CD4-positive, CD25-positive, alpha-beta regulatory T cell (primary cell): ENCODE results near the gene DHX34. TPM values are rescaled to one million over a fixed set of nuclear protein-coding genes. Genes with fewer than 3 reads are reported as not detected.

Experiments used
- ATAC-seq, 2 donors: fragments of 150-1000 bp; cut with Tn5 transposase; one replicate each; pipeline ENCODE4 v1.10.0; 2021; ENCODE audit warnings: low read depth in 2 of 2, moderate number of reproducible peaks in 2 of 2, moderate library complexity in 1 of 2
- DNase-seq, 3 donors: peaks; one replicate each; pipeline versions ENCODE4 v3.0.0 to v3.0.0-alpha.2; 2012 to 2022; ENCODE audit warnings: mixed read lengths in 1 of 3
- H3K27ac ChIP-seq: one replicate; pipeline ENCODE4 v1.7.0; 2013; ENCODE audit warnings: mild to moderate bottlenecking, low read length; ENCODE audit not compliant: insufficient read depth, poor library complexity, severe bottlenecking
- H3K27me3 ChIP-seq: one replicate; pipeline ENCODE4 v1.7.0; 2013; ENCODE audit warnings: low read length; ENCODE audit not compliant: control insufficient read depth, insufficient read depth
- H3K36me3 ChIP-seq: one replicate; pipeline ENCODE4 v1.7.0; 2013; ENCODE audit warnings: mild to moderate bottlenecking, low read length, moderate library complexity; ENCODE audit not compliant: control insufficient read depth, insufficient read depth
- H3K4me1 ChIP-seq: 2 replicates; pipeline ENCODE4 v1.7.0; 2013; ENCODE audit warnings: mild to moderate bottlenecking, low read length; ENCODE audit not compliant: insufficient read depth, control insufficient read depth, poor library complexity, severe bottlenecking
- H3K4me3 ChIP-seq: one replicate; pipeline ENCODE4 v1.7.0; 2013; ENCODE audit warnings: low read depth, mild to moderate bottlenecking, low read length, moderate library complexity
- H3K9me3 ChIP-seq, 2 experiments: 1 replicate in 1 of 2; 2 replicates in 1 of 2; pipeline ENCODE4 v1.7.0; 2013; ENCODE audit warnings: low read length in 2 of 2, mild to moderate bottlenecking in 1 of 2, moderate library complexity in 1 of 2; ENCODE audit not compliant: control insufficient read depth in 2 of 2
- H3K27ac Mint-ChIP-seq, 3 donors: one replicate each; pipeline ENCODE4 v1.8.0; 2020 to 2022; ENCODE audit warnings: mild to moderate bottlenecking in 3 of 3, mixed read lengths in 3 of 3, moderate library complexity in 2 of 3
- H3K27me3 Mint-ChIP-seq: one replicate; pipeline ENCODE4 v1.8.0; 2022; ENCODE audit warnings: mild to moderate bottlenecking, mixed read lengths
- H3K36me3 Mint-ChIP-seq: one replicate; pipeline ENCODE4 v1.8.0; 2020; ENCODE audit warnings: mixed read lengths
- H3K4me1 Mint-ChIP-seq, 4 donors: one replicate each; pipeline ENCODE4 v1.8.0; 2020 to 2022; ENCODE audit warnings: mixed read lengths in 4 of 4, mild to moderate bottlenecking in 1 of 4
- H3K4me3 Mint-ChIP-seq, 4 donors: one replicate each; pipeline ENCODE4 v1.8.0; 2020 to 2022; ENCODE audit warnings: mild to moderate bottlenecking in 4 of 4, mixed read lengths in 4 of 4, moderate library complexity in 3 of 4
- H3K9me3 Mint-ChIP-seq, 7 donors: one replicate each; pipeline ENCODE4 v1.8.0; 2020 to 2022; ENCODE audit warnings: mixed read lengths in 7 of 7, mild to moderate bottlenecking in 3 of 7, moderate library complexity in 2 of 7
- polyA plus RNA-seq, 4 donors: library from polyadenylated mRNA; unstranded; fragments of 300-500 nt; fragmentation: Illumina TruSeq; gene quantifications; one replicate each; pipeline ENCODE4 v1.2.3, GENCODE V29; 2021
- total RNA-seq: library from RNA; stranded (reverse); gene quantifications from one replicate; pipeline ENCODE4 v1.2.3, GENCODE V29; 2022

The DHX34 gene
- total and polyA plus RNA-seq, 5 donors from 2014 or later: 2.3 to 11.7 (median 3.8) TPM

- peak overlapping the region; percentile 24 for H3K27ac ChIP-seq
- peak; percentile 52 to 62 for ATAC-seq
- Mint-ChIP-seq H3K9me3 (peaks cover 0 to 4% (median 0%) of the 10 kb centered on the region in 7 donors), H3K27me3 (peaks cover 52% of the 10 kb centered on the region), H3K4me3 (no peak overlapping the region), H3K27ac (no peak overlapping the region), H3K36me3 (peaks cover 4% of the 10 kb centered on the region), H3K4me1 (peaks cover 0 to 26% (median 4%) of the 10 kb centered on the region in 4 donors)
- H3K4me1 ChIP-seq: peaks cover 35% of the 10 kb centered on the region
- peaks cover 14% of the 10 kb centered on the region for H3K27me3 ChIP-seq
- peak overlapping the region; percentile 32 for H3K4me3 ChIP-seq
- no peaks in the 10 kb centered on the region for H3K36me3 ChIP-seq
- H3K9me3 ChIP-seq: no peaks in the 10 kb centered on the region
- peak; percentile 58 to 69 (median 69) for DNase-seq
Measured at GRCh38 chr19:47427241-47428176, 78.4 kb downstream of the DHX34 start.

- DNase-seq (peak; percentile 82 to 94 (median 83)), ATAC-seq (peak; percentile 79 to 82)
- peaks cover 0 to 2% (median 0%) of the 10 kb centered on the region in 7 donors for H3K9me3 Mint-ChIP-seq
- Histone ChIP-seq H3K4me3 (peak overlapping the region; percentile 48), H3K4me1 (peaks cover 35% of the 10 kb centered on the region), H3K27me3 (peaks cover 7% of the 10 kb centered on the region), H3K27ac (peak overlapping the region; percentile 24), H3K36me3 (no peaks in the 10 kb centered on the region), H3K9me3 (no peaks in the 10 kb centered on the region)
- H3K4me1 Mint-ChIP-seq: peaks cover 0 to 25% (median 7%) of the 10 kb centered on the region in 4 donors
- H3K27me3 Mint-ChIP-seq: peaks cover 48% of the 10 kb centered on the region
- no peak overlapping the region for H3K27ac Mint-ChIP-seq
- no peak overlapping the region for H3K4me3 Mint-ChIP-seq
- no peaks in the 10 kb centered on the region for H3K36me3 Mint-ChIP-seq
Measured at GRCh38 chr19:47428177-47428894, 79.2 kb downstream of the DHX34 start.

DNA sequence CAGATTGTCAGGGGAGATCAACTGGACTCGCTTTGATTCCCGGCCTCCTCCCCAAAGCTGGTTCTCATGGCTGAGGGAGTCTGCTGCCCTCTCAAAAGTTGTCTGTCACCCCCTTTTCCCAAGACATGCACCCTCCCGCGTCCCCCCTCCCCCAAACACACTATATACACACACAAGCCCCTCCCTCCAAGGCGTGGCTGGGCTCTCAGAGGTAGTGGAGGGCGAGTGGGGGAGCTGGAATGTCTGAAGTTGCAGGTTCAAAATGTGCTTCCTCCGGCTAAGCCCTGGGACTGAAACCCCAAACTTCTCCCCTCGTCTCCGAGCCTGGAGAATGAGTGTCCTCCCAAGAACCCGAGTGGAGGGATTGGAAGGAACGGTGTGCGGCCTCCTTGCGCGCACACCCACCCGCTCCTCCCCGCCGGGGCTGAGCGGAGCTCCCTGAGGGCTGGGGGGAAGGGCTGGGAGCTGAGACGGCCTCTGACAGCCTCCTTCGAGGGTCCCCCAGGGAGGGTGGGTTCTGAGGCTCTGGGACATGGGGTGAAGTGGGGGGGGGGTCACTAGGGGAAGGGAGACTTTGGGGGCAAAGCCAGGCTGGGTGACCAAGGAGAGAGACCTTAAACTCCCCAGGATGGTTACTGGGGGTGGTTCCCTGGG, 80.2 kb downstream of the DHX34 start:
- H3K4me1 ChIP-seq: peaks cover 35% of the 10 kb centered on the region
- H3K4me1 Mint-ChIP-seq: peaks cover 0 to 28% (median 8%) of the 10 kb centered on the region in 4 donors
- DNase-seq: no peak
- H3K4me3 ChIP-seq: no peak overlapping the region
- H3K27me3 ChIP-seq: peaks cover 3% of the 10 kb centered on the region
- H3K9me3 ChIP-seq: no peaks in the 10 kb centered on the region
- H3K4me3 Mint-ChIP-seq: peak overlapping the region in 2 of 4 donors; percentile 35 to 55
- H3K27me3 Mint-ChIP-seq: peaks cover 39% of the 10 kb centered on the region
- H3K27ac ChIP-seq: no peak overlapping the region
- ATAC-seq: no peak
- H3K9me3 Mint-ChIP-seq: peaks cover 0 to 2% (median 0%) of the 10 kb centered on the region in 7 donors
- H3K27ac Mint-ChIP-seq: no peak overlapping the region
- H3K36me3 Mint-ChIP-seq: no peaks in the 10 kb centered on the region
- no peaks in the 10 kb centered on the region for H3K36me3 ChIP-seq

- Histone ChIP-seq H3K27ac (no peak overlapping the region), H3K27me3 (no peaks in the 10 kb centered on the region), H3K4me1 (peaks cover 37% of the 10 kb centered on the region), H3K9me3 (no peaks in the 10 kb centered on the region), H3K36me3 (no peaks in the 10 kb centered on the region), H3K4me3 (no peak overlapping the region)
- peaks cover 33% of the 10 kb centered on the region for H3K27me3 Mint-ChIP-seq
- H3K36me3 Mint-ChIP-seq: no peaks in the 10 kb centered on the region
- peaks cover 0 to 35% (median 12%) of the 10 kb centered on the region in 4 donors for H3K4me1 Mint-ChIP-seq
- ATAC-seq (peak in 1 of 2 donors; percentile 26), DNase-seq (peak in 1 of 3 donors; percentile 66)
- peaks cover 0 to 1% (median 0%) of the 10 kb centered on the region in 7 donors for H3K9me3 Mint-ChIP-seq
- H3K27ac Mint-ChIP-seq: no peak overlapping the region
- peak overlapping the region in 3 of 4 donors; percentile 42 to 64 (median 55) for H3K4me3 Mint-ChIP-seq
Measured at GRCh38 chr19:47430041-47430802, 81.1 kb downstream of the DHX34 start.

DNA sequence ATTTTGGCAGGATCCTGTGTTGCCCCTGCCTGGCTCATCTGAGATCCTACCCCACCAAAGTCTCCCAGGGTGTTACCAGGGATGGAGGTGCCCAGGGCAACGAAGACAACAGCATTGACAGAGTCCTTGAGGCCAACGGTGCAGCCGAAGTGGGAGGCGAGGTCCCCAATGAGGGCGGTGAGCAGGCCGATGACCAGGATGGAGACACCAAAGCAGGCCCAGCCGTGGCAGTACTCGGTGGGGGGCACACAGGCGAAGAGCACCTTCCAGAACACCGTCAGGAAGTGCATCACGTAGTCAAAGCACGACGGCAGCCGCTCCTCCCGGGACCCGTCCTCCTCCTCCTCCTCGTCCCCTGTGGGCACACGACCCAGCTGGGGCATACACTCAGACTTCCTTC, 83.0 kb downstream of the DHX34 start:
- Mint-ChIP-seq H3K36me3 (no peaks in the 10 kb centered on the region), H3K9me3 (peaks cover 0 to 1% (median 0%) of the 10 kb centered on the region in 7 donors), H3K4me1 (peaks cover 0 to 53% (median 21%) of the 10 kb centered on the region in 4 donors), H3K4me3 (peak overlapping the region in 2 of 4 donors; percentile 6 to 38), H3K27me3 (peaks cover 24% of the 10 kb centered on the region), H3K27ac (peak overlapping the region in 1 of 3 donors; percentile 48)
- H3K9me3 ChIP-seq: no peaks in the 10 kb centered on the region
- H3K27ac ChIP-seq: no peak overlapping the region
- no peaks in the 10 kb centered on the region for H3K36me3 ChIP-seq
- no peak for ATAC-seq
- no peaks in the 10 kb centered on the region for H3K27me3 ChIP-seq
- H3K4me1 ChIP-seq: peaks cover 49% of the 10 kb centered on the region
- no peak for DNase-seq
- no peak overlapping the region for H3K4me3 ChIP-seq

Other genes starting within 250 kb of the DHX34 start
- 84.7 TPM for gene ZC3H4, start 235.5 kb upstream of the DHX34 start, total RNA-seq
- gene ZC3H4, start 235.5 kb upstream of the DHX34 start, polyA plus RNA-seq: under 1 TPM; 0.58 to 0.84 (median 0.69) TPM
- gene SAE1, start 218.5 kb upstream of the DHX34 start, total RNA-seq: 45.5 TPM
- gene SAE1, start 218.5 kb upstream of the DHX34 start, polyA plus RNA-seq: 100 to 1,000 TPM; 106 to 127 (median 115) TPM
- 21.2 TPM for gene BBC3, start 118.1 kb upstream of the DHX34 start, total RNA-seq
- gene BBC3, start 118.1 kb upstream of the DHX34 start, polyA plus RNA-seq: 1 to 10 TPM; 4.2 to 6.7 (median 5.4) TPM
- gene CCDC9, start 92.8 kb upstream of the DHX34 start, total RNA-seq: 44.1 TPM
- gene CCDC9, start 92.8 kb upstream of the DHX34 start, polyA plus RNA-seq: 10 to 100 TPM in 3 of 4 donors, 1 to 10 TPM in 1; 7.3 to 14.5 (median 12.6) TPM
- 11.0 TPM for gene INAFM1, start 74.4 kb upstream of the DHX34 start, total RNA-seq
- gene INAFM1, start 74.4 kb upstream of the DHX34 start, polyA plus RNA-seq: 1 to 10 TPM; 1.5 to 3.6 (median 2.1) TPM
- gene C5AR1, start 39.5 kb upstream of the DHX34 start, total RNA-seq: 0.91 TPM
- under 1 TPM in 1 of 4 donors, not detected in 3; 0.22 TPM for gene C5AR1, start 39.5 kb upstream of the DHX34 start, polyA plus RNA-seq
- gene C5AR2, start 17.1 kb upstream of the DHX34 start, total RNA-seq: 1.9 TPM
- gene C5AR2, start 17.1 kb upstream of the DHX34 start, polyA plus RNA-seq: under 1 TPM; 0.09 to 0.33 (median 0.21) TPM
- gene MEIS3, start 70.2 kb downstream of the DHX34 start, total RNA-seq: not detected
- 1 to 10 TPM in 1 of 4 donors, under 1 TPM in 2, not detected in 1; 0.13 to 1.0 (median 0.44) TPM for gene MEIS3, start 70.2 kb downstream of the DHX34 start, polyA plus RNA-seq
- not detected for gene SLC8A2, start 122.6 kb downstream of the DHX34 start, total RNA-seq
- gene SLC8A2, start 122.6 kb downstream of the DHX34 start, polyA plus RNA-seq: not detected
- 3.5 TPM for gene KPTN, start 134.9 kb downstream of the DHX34 start, total RNA-seq
- gene KPTN, start 134.9 kb downstream of the DHX34 start, polyA plus RNA-seq: 1 to 10 TPM; 2.7 to 6.2 (median 4.0) TPM
- 155 TPM for gene NAPA, start 165.7 kb downstream of the DHX34 start, total RNA-seq
- gene NAPA, start 165.7 kb downstream of the DHX34 start, polyA plus RNA-seq: 100 to 1,000 TPM in 1 of 4 donors, 10 to 100 TPM in 3; 87.3 to 101 (median 92.5) TPM
- 0.52 TPM for gene ZNF541, start 223.8 kb downstream of the DHX34 start, total RNA-seq
- gene ZNF541, start 223.8 kb downstream of the DHX34 start, polyA plus RNA-seq: under 1 TPM in 3 of 4 donors, not detected in 1; 0.07 to 0.42 (median 0.23) TPM